NCI-H2107 treated with DMSO at 0.1 percent for 48 hours (cell line): ENCODE results near the gene CCL17.
"Not testable (repeated sequence)": the region's sequence is repeated elsewhere in the genome, so short reads cannot be mapped to it uniquely, and the experiment has no call there.

ENCODE experiments used
- DNase-seq: peaks from one replicate; lab custom pipeline; 2025; ENCODE audit not compliant: unreplicated experiment; lab: John Stamatoyannopoulos, UW

CCL17 gene

DNA sequence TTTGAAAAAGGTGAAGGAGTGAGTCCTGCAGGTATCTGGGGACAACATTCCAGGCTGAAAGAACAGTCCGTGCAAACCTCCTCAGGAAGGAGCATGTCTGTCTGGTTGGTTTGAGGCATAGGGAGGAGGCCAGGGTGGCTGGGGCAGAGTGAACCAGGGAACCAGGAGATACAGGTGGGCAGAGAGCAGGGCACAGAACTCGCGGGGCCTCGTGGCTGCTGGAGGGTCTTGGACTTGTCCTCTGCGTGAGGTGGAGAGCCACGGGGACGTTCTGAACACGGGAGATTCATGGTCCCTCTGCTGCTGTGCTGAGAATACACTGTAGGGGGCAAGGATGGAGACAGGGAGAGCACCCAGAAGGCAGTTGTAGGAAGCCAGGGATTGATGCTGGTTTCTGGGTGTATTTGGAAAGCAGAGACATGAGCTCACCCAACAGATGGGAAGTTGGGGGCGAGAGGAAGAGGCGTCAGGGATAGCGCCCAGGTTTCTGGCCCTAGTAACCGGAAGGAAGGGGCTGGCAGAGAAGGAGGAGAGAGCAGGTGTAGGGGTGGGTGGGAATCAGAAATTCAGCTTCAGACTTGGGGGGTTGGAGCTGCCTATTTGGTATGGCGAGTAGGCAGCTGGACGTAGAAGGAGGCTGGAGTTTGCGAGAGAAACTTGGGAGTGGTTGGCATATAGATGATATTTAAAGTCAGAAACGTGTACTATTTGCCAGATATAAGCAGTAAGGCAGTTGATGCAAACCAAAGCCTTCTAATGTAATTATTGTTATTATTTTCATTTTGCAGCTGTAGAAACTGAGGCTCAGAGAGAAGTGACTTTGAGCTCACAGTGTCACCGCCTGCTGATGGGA lies at the start of gene CCL17:
CCL17 (plus strand) TSS at position 803 of the 853 bp plus-strand sequence. CDS start 9,166 bp downstream, outside the sequence.
- DNase-seq: no peak

DNA sequence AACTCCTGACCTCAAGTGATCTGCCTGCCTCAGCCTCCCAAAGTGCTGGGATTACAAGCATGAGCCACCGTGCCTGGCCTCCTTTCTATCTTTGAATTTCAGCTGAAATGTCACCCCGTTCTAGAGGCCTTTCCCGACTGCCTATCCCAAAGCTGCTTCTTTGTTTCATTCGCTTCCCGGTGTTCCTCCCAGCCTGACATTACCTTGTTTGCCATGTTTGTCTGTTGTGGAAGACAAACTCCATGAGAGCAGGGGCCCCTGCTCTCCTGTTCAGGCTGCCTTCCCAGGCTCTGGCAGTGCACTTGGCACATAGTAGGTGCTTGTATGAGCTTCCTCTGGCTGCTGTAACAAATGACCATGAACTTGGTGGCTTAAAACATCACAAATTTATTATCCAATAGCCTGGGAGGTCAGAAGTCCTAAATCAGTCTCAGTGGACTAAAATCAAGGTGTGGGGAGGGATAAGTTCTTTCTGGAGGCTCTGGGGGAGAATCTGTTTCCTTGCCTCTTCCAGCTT lies 48.6 kb upstream of the CCL17 start:
- no peak for DNase-seq

DNA sequence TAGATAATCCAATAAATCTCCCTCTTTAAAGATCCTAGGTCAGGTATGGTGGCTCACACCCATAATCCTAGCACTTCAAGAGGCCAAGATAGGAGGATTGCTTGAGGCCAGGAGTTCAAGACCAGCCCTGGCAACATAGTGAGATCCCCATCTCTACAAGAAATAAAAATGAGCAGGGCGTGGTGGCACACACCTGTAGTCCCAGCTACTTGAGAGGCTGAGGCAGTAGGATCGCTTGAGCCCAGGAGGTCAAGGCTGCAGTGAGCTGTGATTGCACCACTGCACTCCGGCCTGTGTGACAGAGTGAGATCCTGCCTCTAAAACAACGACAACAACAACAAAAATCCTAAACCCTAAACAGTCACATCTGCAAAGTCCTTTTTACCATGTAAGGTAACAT lies 48.0 kb upstream of the CCL17 start:
- DNase-seq: no peak

DNA sequence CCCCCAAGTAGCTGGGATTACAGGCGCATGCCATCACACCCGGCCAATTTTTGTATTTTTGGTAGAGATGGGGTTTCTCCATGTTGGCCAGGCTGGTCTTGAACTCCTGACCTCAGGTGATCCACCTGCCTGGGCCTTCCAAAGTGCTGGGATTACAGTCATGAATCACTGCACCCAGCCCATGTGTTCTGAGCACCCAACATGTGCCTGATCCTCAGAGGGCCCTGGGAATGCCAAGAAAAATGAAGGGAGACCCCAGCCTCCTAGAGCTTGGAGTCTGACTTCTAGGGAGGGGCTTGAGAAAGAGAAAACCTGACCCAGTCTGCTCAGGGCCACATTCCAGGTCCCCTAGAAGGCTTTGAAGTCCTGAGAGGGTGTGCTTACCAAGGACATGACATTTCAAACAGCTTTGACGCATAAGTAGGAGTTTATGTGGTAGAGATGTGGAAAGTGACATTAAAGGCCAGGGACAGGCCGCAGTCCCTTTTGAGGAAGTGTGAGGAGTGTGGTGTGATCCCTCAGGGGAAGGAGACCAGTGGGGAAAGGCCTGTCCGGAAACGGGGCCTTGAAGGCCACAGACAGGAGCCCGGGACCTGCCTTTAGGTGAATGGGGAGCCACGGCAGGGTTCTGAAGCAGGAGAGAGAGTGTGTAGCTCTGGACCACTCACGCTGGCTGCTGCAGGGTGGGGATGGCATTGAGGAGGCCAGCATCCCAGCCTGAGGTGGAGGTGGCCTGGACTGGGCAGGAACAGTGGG lies 47.1 kb upstream of the CCL17 start:
- DNase-seq: no peak

DNA sequence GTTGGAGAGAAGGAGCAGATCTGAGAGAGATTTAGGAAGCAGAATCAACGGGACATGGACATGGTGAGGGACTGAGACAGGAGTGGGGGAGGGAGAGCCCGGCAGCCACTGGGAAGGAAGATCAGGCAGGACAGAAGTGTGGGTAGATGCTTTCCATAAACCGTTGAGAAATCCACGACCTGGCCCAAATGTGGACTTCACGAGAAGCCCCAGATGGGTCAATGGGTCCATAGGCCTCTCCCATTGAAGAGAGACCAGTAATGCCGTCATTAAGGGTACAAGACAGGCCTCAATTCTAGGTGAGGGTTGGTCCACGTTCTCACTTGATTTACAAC lies 46.5 kb upstream of the CCL17 start:
- no peak for DNase-seq

DNA sequence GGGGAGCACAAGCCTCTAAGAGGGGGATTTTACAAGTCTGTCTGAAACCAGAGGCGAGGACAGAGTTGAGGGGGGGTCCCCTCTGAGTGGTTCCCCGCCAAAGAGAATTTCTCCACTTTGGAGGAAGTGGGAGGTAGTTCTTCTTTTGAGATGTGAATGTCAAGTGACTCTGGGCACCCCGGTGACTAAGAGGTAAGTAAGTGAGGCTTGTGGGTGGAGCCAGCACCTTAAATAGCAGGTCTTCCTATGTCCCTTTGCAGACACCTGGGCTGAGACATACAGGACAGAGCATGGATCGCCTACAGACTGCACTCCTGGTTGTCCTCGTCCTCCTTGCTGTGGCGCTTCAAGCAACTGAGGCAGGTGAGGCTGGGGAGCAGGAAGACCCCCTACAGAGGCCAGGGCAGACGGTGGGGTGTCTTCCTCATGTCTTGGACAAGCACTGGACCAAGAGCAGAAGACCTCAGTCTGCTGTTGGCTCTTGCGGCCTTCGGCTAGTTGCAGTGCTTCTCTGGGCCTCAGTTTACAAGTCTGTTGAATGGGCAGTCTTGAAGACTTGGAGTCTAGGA lies 46.0 kb upstream of the CCL17 start, which contains the start of gene CCL22:
CCL22 (plus strand) TSS at position 257 of the 569 bp plus-strand sequence; CDS start at position 291, 34 bp downstream.
- DNase-seq: no peak

DNA sequence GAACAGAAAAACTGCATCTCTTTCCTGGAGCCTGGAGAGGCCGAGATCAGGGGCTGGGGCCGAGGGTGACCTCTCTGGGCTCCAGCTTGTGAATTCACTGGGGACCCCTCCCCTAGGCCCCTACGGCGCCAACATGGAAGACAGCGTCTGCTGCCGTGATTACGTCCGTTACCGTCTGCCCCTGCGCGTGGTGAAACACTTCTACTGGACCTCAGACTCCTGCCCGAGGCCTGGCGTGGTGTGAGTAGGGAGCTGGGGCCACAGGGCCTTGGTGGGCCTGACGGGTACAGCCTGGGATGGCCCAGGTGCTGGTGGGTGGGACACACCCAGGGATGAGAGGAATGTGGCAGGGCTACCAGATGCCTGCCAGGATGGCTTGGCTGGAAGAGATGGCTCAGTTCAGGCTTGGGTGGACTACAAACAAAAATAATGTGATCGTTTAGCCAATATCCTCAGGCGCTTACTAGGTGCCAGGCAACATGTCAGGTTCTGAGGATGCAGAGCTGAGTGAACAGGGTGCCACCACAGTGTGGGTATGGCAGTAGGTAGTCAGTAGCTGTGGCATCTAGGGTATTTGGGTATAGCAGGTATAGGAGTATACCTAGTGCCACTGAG lies 44.1 kb upstream of the CCL17 start:
- DNase-seq: no peak

DNA sequence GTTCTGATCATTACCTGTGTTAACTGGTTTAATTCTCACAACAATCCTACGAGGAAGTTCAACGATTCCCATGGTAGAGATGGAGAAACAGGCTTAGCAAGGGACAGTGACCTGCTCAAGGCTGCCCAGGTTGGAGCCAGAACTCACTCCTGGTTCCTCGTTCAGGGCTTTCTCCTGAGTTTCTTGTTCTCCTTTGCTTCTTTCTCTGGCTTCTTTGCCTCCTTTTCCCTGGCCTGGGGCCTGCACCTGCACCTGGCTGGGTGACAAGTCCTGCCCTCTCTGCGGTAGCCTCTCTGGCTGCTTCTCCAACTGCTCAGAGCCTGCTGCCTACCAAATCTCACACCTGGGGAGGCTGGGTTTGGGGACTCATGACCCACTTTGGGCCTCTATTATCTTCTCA lies 43.2 kb upstream of the CCL17 start:
- DNase-seq: no peak

DNA sequence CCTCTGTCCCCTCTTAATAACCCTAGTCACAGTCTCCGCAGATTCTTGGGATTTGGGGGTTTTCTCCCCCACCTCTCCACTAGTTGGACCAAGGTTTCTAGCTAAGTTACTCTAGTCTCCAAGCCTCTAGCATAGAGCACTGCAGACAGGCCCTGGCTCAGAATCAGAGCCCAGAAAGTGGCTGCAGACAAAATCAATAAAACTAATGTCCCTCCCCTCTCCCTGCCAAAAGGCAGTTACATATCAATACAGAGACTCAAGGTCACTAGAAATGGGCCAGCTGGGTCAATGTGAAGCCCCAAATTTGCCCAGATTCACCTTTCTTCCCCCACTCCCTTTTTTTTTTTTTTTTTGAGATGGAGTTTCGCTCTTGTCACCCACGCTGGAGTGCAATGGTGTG lies 40.4 kb upstream of the CCL17 start:
- no peak for DNase-seq

DNA sequence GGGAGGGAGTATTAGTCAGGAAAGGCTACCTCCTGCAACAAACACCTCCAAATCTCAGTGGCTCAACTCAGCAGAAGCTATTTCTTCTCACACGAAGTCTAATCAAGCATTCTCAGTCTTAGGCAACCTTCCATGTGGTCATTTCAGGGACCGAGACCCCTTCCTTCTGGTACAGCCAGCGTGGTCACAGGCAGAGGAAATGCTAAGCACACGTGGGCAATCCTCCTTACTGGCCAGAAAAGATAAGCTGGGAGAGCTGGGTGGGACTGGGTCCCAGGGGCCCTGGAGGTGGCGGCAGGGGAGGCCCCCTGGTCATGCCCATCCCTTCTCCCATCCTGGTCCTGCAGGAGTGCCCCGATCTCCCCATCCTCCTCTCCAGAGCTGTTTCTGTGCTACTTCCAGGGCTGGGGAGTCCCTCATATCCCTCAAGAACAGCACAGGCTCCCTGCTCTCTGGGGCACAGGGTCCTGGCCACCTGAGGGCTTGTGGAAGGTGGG lies 38.0 kb upstream of the CCL17 start:
- DNase-seq: no peak

DNA sequence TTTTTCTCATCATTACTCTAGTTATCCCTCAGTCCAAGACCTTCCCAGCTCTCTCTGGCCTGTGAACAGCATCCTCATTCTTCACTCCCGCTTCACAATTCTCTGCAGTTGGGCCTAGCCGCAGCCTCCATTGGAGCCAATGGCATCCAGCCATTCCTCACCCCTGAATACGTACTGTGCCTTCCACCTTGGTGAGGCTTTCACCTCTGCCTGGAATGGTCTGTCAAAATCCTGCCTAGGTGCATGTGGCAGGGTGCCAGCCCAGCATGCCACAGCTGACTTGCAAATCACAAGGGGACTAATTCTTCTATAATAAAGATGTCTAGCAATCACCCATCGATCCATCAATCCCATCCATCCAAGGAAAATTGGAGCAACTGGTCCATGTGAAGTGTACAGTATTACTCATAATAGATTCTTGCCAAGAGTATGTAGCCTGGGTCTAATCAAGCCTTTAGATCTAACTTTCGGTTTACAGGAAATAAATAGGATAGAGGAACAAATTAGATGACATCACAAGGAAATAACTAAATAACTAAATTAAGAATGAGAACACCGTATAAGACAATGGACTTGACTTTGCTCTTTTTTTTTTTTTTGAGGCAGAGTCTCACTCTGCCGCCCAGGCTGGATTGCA lies 37.3 kb upstream of the CCL17 start:
- DNase-seq: no peak

DNA sequence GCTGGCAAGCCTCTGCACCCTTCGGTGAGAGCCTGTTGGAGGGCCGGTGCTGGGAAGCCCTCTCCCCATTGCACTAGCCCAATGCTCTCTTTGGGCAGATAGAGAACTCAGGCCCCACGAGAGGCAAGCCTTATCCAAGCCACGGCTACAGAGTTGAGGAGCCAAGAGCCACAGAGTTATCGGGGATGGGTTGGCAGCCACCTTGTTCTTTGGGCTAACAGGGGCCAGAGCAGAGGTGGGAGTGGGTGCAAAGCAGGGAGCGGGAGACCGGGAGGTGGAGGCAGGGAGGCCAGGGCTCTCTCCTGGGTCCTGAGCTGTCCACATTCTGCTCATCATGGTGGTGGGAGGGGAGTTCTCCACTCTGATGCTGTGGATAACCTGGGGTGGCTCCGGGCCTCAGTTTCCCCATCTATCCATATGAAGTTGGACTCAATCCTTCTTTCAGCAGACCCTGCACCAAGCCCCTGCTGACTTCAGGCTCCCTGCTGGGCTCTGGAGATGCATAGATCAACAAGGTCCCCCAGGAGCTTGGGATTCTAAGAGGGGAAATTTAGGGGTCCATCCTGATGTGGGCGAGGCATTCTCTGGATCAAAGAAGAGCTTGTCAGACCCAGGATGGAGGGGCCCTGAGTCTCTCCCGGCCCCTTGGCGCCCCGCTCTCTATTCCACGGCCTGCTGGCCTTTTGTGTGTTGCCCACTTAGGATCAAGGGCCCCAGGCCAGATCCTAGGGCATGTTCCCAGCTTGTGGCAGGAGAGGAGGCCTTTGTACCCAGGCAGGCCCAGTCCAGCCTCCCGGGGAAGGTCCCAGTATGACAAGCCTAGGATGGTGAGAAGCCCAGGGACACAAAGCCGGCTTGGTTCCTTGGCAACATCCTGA lies 32.8 kb upstream of the CCL17 start:
- no peak for DNase-seq

DNA sequence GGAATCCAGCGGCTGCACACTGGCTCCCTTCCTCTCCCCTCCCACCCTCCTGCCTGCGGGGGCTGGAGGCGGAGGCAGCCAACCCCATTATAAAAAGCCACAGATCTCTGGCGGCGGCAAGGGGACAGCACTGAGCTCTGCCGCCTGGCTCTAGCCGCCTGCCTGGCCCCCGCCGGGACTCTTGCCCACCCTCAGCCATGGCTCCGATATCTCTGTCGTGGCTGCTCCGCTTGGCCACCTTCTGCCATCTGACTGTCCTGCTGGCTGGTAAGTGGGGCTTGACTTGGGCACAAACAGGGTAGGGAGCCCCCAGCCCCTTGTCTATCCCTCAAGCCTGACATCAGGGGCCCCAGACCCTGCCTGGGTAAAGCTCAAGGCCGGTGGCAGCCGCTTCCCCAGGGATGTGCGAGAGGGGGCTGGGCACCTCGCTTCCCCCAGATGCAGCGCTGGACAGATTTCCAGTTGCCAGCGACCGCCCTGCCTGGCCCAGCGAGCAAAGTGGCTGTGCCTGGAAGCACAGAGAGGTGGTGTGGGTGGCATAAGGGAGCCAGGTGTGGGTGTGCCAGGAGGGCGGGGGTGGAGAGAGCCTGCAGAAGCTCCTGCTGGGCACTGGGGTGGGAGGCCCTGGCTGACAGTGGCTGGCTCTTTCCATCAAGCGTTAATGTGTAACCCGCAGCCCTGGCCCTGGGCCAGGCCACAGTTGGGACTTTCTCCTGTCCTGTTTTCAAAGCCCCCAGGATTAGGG lies 32.0 kb upstream of the CCL17 start, which contains the start of gene CX3CL1:
CX3CL1 (plus strand) TSS at position 119 of the 745 bp plus-strand sequence; CDS start at position 198, 79 bp downstream.
- peak; percentile 38 for DNase-seq

DNA sequence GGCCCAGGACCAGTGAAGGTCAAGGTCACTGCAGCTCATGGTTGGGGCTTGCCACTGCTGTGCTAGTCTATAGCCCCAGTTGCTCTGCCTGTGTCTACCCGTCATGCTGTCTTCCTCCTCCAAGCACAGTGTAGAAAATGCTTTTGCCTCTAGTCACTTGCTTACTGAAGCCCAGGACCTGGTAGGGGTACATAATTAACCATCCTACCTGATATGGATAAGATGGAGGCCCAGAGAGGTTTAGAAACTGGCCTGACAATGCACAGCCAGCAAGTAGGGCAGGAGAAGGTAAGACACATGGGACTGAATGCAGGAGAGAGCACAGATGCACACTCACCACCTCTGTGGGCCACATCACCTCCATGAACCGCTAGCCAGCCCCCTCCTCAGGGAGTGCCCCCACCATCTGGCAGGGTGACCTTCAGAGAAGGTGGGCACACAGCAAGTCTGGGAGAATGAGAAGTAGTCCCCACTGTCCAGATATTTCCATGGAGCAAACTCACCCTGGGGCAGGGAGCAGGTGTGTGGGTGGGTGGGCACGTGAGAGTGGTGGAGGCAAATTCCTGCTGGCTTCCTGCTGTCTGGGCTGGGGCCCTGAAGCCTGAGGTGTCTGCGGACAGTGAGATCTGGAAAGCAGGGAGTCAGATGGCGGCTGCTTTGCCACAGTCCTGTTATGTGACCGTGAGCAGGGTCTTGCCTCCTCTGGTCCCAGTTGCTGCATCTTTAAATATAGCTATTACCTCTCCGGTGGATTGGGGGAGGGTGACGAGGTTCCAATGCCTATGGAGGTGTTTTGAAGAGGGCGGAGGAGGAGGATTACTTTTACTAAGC lies 31.2 kb upstream of the CCL17 start:
- no peak for DNase-seq

DNA sequence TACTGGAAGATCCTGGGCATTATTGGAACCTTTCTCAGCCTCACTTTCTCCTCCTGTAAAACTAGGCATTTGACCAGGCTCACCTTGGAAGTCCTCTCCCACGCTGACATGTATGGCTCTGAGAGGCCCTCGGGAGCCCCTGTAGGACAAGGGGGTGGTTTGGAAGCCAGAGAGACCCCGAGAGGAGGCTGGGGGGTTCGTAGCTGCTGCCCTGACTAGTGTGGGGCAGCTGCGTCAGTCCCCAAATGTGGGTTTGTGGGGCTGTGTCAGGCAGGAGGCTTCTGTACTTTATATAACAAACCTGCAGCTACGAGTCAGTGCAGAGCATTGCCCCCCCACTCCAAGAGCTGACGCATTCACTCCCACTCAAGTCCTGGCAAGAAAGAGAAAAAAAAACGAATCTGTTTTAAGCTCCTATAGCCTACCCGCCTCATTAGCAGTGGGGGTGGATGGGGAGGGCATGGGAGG lies 30.5 kb upstream of the CCL17 start:
- no peak for DNase-seq

DNA sequence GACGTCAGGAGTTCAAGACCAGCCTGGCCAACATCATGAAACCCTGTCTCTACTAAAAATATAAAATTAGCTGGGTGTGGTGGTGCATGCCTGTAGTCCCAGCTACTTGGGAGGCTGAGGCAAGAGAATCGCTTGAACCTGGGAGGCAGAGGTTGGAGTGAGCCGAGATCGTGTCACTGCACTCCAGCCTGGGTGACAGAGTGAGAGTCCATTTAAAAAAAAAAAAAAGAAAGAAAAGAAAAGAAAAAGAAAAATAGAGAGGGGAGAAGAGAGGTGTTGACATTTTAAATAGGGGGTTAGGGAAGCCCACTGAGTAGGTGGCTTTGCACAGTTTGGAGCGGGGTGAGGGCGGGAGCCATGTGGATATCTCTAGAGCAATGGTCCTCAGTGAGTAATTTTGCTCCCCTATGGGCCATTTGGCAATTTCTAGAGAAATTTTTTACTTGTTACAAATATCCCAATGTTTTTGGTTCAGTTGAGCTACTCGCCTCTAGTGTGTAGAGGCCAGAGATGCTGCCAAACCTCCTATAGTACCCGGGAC lies 29.6 kb upstream of the CCL17 start:
- not testable (repeated sequence) for DNase-seq

DNA sequence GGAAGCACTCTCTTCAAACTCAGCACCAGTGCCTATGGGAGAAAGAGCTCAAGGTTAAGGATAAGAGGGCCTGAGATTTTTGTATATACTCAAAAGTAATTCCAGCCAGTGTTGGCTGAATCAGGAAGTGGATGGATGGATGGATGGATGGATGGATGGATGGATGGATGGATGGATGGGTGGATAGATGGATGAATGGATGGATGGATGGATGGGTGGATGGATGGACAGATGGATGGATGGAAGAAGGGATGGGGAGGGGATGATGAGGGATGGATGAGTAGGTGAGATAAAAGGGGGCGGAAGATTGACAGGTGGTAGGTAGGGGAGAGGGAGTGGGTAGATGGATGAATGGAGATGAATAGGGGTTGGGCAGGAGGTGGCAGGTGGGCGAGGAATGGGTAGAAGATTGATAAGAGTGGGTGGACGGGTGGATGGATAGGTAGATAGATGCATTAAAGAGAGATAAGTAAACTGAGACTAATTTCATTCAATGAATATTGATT lies 28.2 kb upstream of the CCL17 start:
- DNase-seq: no peak
